GM12878 (cell line): ENCODE data around the gene KIAA1328. TPM values are rescaled to one million over a fixed set of nuclear protein-coding genes. Genes with fewer than 3 reads are reported as not detected.
A peak's percentile ranks its signal among the peaks of the same experiment; 100 is the strongest.

Experiments
- BHLHE40 ChIP-seq, 2 experiments: fragments of 450-650 bp in 1 of 2; IDR thresholded peaks; 2 replicates each; pipeline ENCODE4 v1.6.1; 2011 to 2017; ENCODE audit warnings: low read depth in 2 of 2, borderline replicate concordance in 1 of 2, improper control_type of control experiment in 1 of 2, low read length in 1 of 2, mild to moderate bottlenecking in 1 of 2
- CBX5 ChIP-seq: sonication (generic); IDR thresholded peaks from 2 replicates; pipeline ENCODE4 v1.6.1; 2016; ENCODE audit warnings: low read depth, moderate library complexity, mild to moderate bottlenecking, inconsistent platforms
- CHD2 ChIP-seq: IDR thresholded peaks from 2 replicates; pipeline ENCODE4 v1.6.1; 2011; ENCODE audit warnings: low read depth, low read length, improper control_type of control experiment, borderline replicate concordance
- CHD4 ChIP-seq: fragments of 200-600 bp; sonication (generic); IDR thresholded peaks from 2 replicates; pipeline ENCODE4 v1.6.1; 2016; ENCODE audit warnings: mild to moderate bottlenecking
- CREM ChIP-seq: IDR thresholded peaks from 2 replicates; pipeline ENCODE4 v1.6.1; 2014; ENCODE audit warnings: antibody characterized with exemption, low read depth
- KLF5 ChIP-seq: fragments of 450-650 bp; IDR thresholded peaks from 2 replicates; pipeline ENCODE4 v1.6.1; 2014; ENCODE audit warnings: mild to moderate bottlenecking; ENCODE audit not compliant: partially characterized antibody
- NFYA ChIP-seq: IDR thresholded peaks from 2 replicates; pipeline ENCODE4 v1.6.1; 2011; ENCODE audit warnings: low read depth, mild to moderate bottlenecking, low read length, improper control_type of control experiment, borderline replicate concordance
- NR2C1 ChIP-seq: fragments of 450-650 bp; IDR thresholded peaks from 2 replicates; pipeline ENCODE4 v1.6.1; 2017; ENCODE audit warnings: antibody characterized with exemption, mild to moderate bottlenecking, moderate library complexity
- NRF1 ChIP-seq: conservative IDR thresholded peaks from 2 replicates; pipeline ENCODE4 v1.6.1; 2011; ENCODE audit warnings: mild to moderate bottlenecking, low read depth, low read length, improper control_type of control experiment
- PML ChIP-seq: IDR thresholded peaks from 2 replicates; pipeline ENCODE4 v1.6.1; 2012; ENCODE audit warnings: low read length, inconsistent platforms
- POLR2AphosphoS5 ChIP-seq: IDR thresholded peaks from 2 replicates; pipeline ENCODE4 v1.6.1; 2011; ENCODE audit warnings: mild to moderate bottlenecking, low read length, inconsistent platforms
- SMC3 ChIP-seq: IDR thresholded peaks from 2 replicates; pipeline ENCODE4 v1.6.1; 2011; ENCODE audit warnings: low read length, improper control_type of control experiment, borderline replicate concordance
- SRF ChIP-seq, 2 experiments: IDR thresholded peaks; 2 replicates each; pipeline ENCODE4 v1.6.1; 2011; ENCODE audit warnings: low read depth in 2 of 2, low read length in 2 of 2, mild to moderate bottlenecking in 1 of 2, moderate library complexity in 1 of 2
- STAT3 ChIP-seq: IDR thresholded peaks from 2 replicates; pipeline ENCODE4 v1.6.1; 2011; ENCODE audit warnings: low read depth, low read length, improper control_type of control experiment
- SUPT20H ChIP-seq: IDR thresholded peaks from 2 replicates; pipeline ENCODE4 v1.6.1; 2011; ENCODE audit warnings: low read depth, mild to moderate bottlenecking, low read length, moderate library complexity, borderline replicate concordance; ENCODE audit not compliant: control insufficient read depth
- SUZ12 ChIP-seq: fragments of 200-600 bp; sonication (generic); IDR thresholded peaks from one replicate; pipeline ENCODE4 v1.6.1; 2018; ENCODE audit warnings: antibody characterized with exemption, mild to moderate bottlenecking; ENCODE audit not compliant: unreplicated experiment
- TARDBP ChIP-seq: IDR thresholded peaks from 2 replicates; pipeline ENCODE4 v1.6.1; 2016; ENCODE audit warnings: borderline replicate concordance
- YY1 ChIP-seq: IDR thresholded peaks from 2 replicates; pipeline ENCODE4 v1.6.1; 2011; ENCODE audit warnings: low read depth, mild to moderate bottlenecking, low read length
- ZNF207 ChIP-seq: fragments of 450-650 bp; IDR thresholded peaks from 2 replicates; pipeline ENCODE4 v1.6.1; 2014; ENCODE audit warnings: antibody characterized with exemption, mild to moderate bottlenecking, borderline replicate concordance
- polyA plus RNA-seq, 11 experiments: library from polyadenylated mRNA; depleted of rRNA in 4 of 11; unstranded in 6 of 11; stranded (reverse) in 5 of 11; fragments of >200 nt; fragmentation: Nextera tagmentation in 4 of 11; fragmentation: Illumina TruSeq in 1 of 11; extraction: Ambion mirVana in 4 of 11; extraction: Trizol in 1 of 11; gene quantifications; 1 replicate in 1 of 11; 2 replicates in 10 of 11; pipeline versions ENCODE4 v1.2.1 to v1.2.3, GENCODE V29; 2011 to 2016; ENCODE audit warnings: inconsistent platforms in 2 of 11, missing spikeins in 2 of 11, low read depth in 1 of 11
- total RNA-seq, 4 experiments: library from RNA; depleted of rRNA in 3 of 4; stranded (reverse); fragments of >200 nt in 3 of 4; fragmentation: Illumina TruSeq in 1 of 4; extraction: Trizol in 1 of 4; gene quantifications; 2 replicates each; pipeline versions ENCODE4 v1.2.1 to v1.2.3, GENCODE V29; 2013 to 2021
- TF ChIP-seq, protein P1 (sequence below): fragments of 450-650 bp; IDR thresholded peaks from 2 replicates; pipeline ENCODE4 v1.6.1; 2017; ENCODE audit warnings: mild to moderate bottlenecking, low read depth, inconsistent platforms; ENCODE audit not compliant: poor library complexity, severe bottlenecking
- TF ChIP-seq, protein P2 (sequence below): IDR thresholded peaks from 2 replicates; pipeline ENCODE4 v1.6.1; 2011; ENCODE audit warnings: borderline replicate concordance, low read depth, mild to moderate bottlenecking, moderate library complexity, mixed read lengths, low read length; ENCODE audit not compliant: insufficient read depth; ENCODE audit errors: extremely low read length
- TF ChIP-seq, protein P3 (sequence below): fragments of 450-650 bp; IDR thresholded peaks from 2 replicates; pipeline ENCODE4 v1.6.1; 2017; ENCODE audit warnings: mild to moderate bottlenecking
- TF ChIP-seq, protein P4 (sequence below): fragments of 450-650 bp; IDR thresholded peaks from 2 replicates; pipeline ENCODE4 v1.6.1; 2018; ENCODE audit warnings: borderline replicate concordance, mild to moderate bottlenecking; ENCODE audit not compliant: partially characterized antibody

Gene KIAA1328
- total and polyA plus RNA-seq, 10 of the 15 experiments (the other 5 are each of a cell fraction or from before 2014, with no cell fraction given), result 3.1 to 7.1 (median 4.6) TPM

DNA sequence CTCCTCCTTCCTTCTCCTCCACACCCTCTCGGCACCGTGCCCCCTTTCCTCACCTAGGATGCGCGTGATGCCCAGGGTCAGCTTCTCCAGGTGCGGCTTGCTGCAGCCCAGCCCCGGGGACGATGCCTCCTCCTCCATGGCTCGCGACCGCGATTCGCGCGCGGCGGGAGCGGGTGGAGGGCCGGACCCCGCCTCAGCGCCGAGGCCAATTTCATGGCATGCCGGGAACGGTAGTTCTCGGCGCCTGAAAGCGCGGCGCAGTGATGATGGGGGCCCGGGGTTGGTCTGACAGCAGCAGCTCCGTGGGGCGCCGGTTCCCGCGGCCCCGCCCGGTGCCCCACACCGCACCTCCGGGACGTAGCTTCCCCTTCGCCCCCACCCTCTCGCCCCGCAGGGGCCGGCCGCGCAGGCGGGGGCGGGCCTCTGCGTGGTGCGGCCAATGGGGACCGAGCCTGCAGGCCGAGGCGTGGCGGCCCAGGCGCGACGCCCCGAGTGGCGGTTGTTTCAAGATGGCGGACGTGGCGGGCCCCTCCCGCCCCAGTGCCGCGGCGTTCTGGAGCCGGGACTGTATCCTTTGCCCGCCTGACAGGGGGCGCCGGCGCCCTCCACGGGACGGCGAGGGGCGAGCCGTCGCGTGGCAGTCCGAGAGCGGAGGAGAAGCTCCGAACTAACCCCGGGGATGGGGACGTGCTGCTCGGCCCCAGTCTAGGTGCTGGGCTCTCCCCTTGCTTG is at the start of gene KIAA1328, which contains the start of gene TPGS2 (continued):
- TF ChIP-seq, protein P1, sequence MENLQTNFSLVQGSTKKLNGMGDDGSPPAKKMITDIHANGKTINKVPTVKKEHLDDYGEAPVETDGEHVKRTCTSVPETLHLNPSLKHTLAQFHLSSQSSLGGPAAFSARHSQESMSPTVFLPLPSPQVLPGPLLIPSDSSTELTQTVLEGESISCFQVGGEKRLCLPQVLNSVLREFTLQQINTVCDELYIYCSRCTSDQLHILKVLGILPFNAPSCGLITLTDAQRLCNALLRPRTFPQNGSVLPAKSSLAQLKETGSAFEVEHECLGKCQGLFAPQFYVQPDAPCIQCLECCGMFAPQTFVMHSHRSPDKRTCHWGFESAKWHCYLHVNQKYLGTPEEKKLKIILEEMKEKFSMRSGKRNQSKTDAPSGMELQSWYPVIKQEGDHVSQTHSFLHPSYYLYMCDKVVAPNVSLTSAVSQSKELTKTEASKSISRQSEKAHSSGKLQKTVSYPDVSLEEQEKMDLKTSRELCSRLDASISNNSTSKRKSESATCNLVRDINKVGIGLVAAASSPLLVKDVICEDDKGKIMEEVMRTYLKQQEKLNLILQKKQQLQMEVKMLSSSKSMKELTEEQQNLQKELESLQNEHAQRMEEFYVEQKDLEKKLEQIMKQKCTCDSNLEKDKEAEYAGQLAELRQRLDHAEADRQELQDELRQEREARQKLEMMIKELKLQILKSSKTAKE, result no peak
- TF ChIP-seq, protein P2, sequence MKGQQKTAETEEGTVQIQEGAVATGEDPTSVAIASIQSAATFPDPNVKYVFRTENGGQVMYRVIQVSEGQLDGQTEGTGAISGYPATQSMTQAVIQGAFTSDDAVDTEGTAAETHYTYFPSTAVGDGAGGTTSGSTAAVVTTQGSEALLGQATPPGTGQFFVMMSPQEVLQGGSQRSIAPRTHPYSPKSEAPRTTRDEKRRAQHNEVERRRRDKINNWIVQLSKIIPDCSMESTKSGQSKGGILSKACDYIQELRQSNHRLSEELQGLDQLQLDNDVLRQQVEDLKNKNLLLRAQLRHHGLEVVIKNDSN, result no peak
- TF ChIP-seq KLF5 (peak; percentile 34), ZNF207 (peak; percentile 92), STAT3 (no peak), SRF (IDR thresholded peaks at IDR 0.05; ENCODE audit: low read depth in 2 of 2, low read length in 2 of 2) (no peak), BHLHE40 (IDR thresholded peaks at IDR 0.05; ENCODE audit: borderline replicate concordance in 1 of 2, low read depth in 2 of 2, low read length in 1 of 2) (peak; percentile 26 to 63; a peak in 3 of 4 replicates), SMC3 (peak; percentile 8; the same call in 1 of the 2 replicates), PML (no peak), NFYA (no peak), NR2C1 (peak; percentile 50), CREM (peak; percentile 80), TARDBP (no peak), CHD2 (peak; percentile 49; the same call in 1 of the 2 replicates), CHD4 (no peak), CBX5 (no peak), POLR2AphosphoS5 (peak; percentile 26; the same call in 1 of the 2 replicates), NRF1 (peak; percentile 29; the same call in 1 of the 2 replicates), SUPT20H (no peak), SUZ12 (no peak), YY1 (peak; percentile 96)
- TF ChIP-seq, protein P3, sequence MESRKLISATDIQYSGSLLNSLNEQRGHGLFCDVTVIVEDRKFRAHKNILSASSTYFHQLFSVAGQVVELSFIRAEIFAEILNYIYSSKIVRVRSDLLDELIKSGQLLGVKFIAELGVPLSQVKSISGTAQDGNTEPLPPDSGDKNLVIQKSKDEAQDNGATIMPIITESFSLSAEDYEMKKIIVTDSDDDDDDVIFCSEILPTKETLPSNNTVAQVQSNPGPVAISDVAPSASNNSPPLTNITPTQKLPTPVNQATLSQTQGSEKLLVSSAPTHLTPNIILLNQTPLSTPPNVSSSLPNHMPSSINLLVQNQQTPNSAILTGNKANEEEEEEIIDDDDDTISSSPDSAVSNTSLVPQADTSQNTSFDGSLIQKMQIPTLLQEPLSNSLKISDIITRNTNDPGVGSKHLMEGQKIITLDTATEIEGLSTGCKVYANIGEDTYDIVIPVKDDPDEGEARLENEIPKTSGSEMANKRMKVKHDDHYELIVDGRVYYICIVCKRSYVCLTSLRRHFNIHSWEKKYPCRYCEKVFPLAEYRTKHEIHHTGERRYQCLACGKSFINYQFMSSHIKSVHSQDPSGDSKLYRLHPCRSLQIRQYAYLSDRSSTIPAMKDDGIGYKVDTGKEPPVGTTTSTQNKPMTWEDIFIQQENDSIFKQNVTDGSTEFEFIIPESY, result no peak
- TF ChIP-seq, protein P4, sequence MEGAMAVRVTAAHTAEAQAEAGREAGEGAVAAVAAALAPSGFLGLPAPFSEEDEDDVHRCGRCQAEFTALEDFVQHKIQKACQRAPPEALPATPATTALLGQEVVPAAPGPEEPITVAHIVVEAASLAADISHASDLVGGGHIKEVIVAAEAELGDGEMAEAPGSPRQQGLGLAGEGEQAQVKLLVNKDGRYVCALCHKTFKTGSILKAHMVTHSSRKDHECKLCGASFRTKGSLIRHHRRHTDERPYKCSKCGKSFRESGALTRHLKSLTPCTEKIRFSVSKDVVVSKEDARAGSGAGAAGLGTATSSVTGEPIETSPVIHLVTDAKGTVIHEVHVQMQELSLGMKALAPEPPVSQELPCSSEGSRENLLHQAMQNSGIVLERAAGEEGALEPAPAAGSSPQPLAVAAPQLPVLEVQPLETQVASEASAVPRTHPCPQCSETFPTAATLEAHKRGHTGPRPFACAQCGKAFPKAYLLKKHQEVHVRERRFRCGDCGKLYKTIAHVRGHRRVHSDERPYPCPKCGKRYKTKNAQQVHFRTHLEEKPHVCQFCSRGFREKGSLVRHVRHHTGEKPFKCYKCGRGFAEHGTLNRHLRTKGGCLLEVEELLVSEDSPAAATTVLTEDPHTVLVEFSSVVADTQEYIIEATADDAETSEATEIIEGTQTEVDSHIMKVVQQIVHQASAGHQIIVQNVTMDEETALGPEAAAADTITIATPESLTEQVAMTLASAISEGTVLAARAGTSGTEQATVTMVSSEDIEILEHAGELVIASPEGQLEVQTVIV, result no peak
